ENCODE results near the gene TSSK6.

DNA sequence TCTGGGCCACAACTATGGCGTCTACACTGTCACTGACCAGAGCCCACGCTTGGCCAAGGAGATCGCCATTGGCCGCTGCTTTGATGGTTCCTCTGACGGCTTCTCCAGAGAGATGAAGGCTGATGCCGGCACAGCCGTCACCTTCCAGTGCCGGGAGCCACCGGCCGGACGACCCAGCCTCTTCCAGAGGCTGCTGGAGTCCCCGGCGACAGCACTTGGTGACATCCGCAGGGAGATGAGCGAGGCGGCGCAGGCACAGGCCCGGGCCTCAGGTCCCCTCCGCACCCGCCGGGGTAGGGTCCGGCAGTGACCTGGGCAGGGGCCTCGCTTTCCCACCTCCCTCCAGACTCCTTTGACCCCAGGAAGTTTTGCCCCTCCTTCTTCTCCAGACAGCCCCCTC is 30.4 kb upstream of the TSSK6 start:
- TF ChIP-seq, protein P1, sequence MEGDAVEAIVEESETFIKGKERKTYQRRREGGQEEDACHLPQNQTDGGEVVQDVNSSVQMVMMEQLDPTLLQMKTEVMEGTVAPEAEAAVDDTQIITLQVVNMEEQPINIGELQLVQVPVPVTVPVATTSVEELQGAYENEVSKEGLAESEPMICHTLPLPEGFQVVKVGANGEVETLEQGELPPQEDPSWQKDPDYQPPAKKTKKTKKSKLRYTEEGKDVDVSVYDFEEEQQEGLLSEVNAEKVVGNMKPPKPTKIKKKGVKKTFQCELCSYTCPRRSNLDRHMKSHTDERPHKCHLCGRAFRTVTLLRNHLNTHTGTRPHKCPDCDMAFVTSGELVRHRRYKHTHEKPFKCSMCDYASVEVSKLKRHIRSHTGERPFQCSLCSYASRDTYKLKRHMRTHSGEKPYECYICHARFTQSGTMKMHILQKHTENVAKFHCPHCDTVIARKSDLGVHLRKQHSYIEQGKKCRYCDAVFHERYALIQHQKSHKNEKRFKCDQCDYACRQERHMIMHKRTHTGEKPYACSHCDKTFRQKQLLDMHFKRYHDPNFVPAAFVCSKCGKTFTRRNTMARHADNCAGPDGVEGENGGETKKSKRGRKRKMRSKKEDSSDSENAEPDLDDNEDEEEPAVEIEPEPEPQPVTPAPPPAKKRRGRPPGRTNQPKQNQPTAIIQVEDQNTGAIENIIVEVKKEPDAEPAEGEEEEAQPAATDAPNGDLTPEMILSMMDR (IDR thresholded peaks at IDR 0.05) = no peak
- no peak for TF ChIP-seq POLR2A (IDR thresholded peaks at IDR 0.05)

Data from body of pancreas (tissue), 4 donors.